ENCODE results near the gene GOLGA6A.

- TF ChIP-seq CTCF (IDR thresholded peaks at IDR 0.05) (peak in 5 of 6 experiments; percentile 21 to 55 (median 34)), POLR2AphosphoS5 (IDR thresholded peaks at IDR 0.05) (no peak), POLR2A (IDR thresholded peaks at IDR 0.05) (no peak), EP300 (IDR thresholded peaks at IDR 0.05) (no peak)
These were observed 45.8 kb downstream of the GOLGA6A start for GRCh38 chr15:74036271-74037170.

Measured in upper lobe of left lung (tissue), 4 donors.